HepG2 (cell line): ENCODE results near the gene SAPCD2. TPM values are rescaled to one million over a fixed set of nuclear protein-coding genes. Genes with fewer than 3 reads are reported as not detected.

Source experiments
- AHR ChIP-seq: IDR thresholded peaks from 2 replicates; pipeline ENCODE4 v1.6.1; 2018; ENCODE audit warnings: missing genetic modification reagents, missing compliant biosample characterization
- FOXO4 ChIP-seq: sonication (generic); formaldehyde crosslinking; conservative IDR thresholded peaks from 2 replicates; pipeline ENCODE4 v1.8.1; 2023; ENCODE audit warnings: missing genetic modification reagents
- HMG20A ChIP-seq: IDR thresholded peaks from 2 replicates; pipeline ENCODE4 v1.6.1; 2016; ENCODE audit warnings: borderline replicate concordance
- HNRNPLL ChIP-seq: fragments of 200-400 bp; formaldehyde crosslinking; IDR thresholded peaks from 2 replicates; pipeline ENCODE4 v1.6.1; 2017; ENCODE audit warnings: mild to moderate bottlenecking, low read depth, low read length; ENCODE audit not compliant: poor library complexity, severe bottlenecking
- IRF2 ChIP-seq: IDR thresholded peaks from 2 replicates; pipeline ENCODE4 v1.6.1; 2018; ENCODE audit warnings: missing genetic modification reagents, missing compliant biosample characterization
- IRX3 ChIP-seq: sonication (generic); formaldehyde crosslinking; IDR thresholded peaks from 2 replicates; pipeline ENCODE4 v1.8.1; 2023; ENCODE audit warnings: mild to moderate bottlenecking, low read depth, missing genetic modification reagents, borderline replicate concordance
- ISL2 ChIP-seq: sonication (generic); formaldehyde crosslinking; IDR thresholded peaks from 2 replicates; pipeline ENCODE4 v1.5.0; 2020; ENCODE audit warnings: missing genetic modification reagents
- KLF11 ChIP-seq: IDR thresholded peaks from 2 replicates; pipeline ENCODE4 v1.6.1; 2016; ENCODE audit warnings: missing compliant biosample characterization
- MXD4 ChIP-seq: IDR thresholded peaks from 2 replicates; pipeline ENCODE4 v1.6.1; 2016; ENCODE audit warnings: mild to moderate bottlenecking, missing biosample characterization, missing genetic modification reagents
- NFAT5 ChIP-seq: sonication (generic); formaldehyde crosslinking; IDR thresholded peaks from 2 replicates; pipeline ENCODE4 v1.4.0; 2020; ENCODE audit warnings: missing genetic modification reagents
- PHF20 ChIP-seq: sonication (generic); formaldehyde crosslinking; IDR thresholded peaks from 2 replicates; pipeline ENCODE4 v1.5.0; 2020; ENCODE audit warnings: mild to moderate bottlenecking, missing genetic modification reagents
- TFDP1 ChIP-seq: IDR thresholded peaks from 2 replicates; pipeline ENCODE4 v1.6.1; 2016; ENCODE audit warnings: missing compliant biosample characterization, missing genetic modification reagents, borderline replicate concordance
- YY1 ChIP-seq: IDR thresholded peaks from 2 replicates; pipeline ENCODE4 v1.6.1; 2011; ENCODE audit warnings: low read length, low read depth, moderate library complexity, mild to moderate bottlenecking; ENCODE audit not compliant: insufficient read depth, insufficient replicate concordance
- ZFX ChIP-seq: sonication (generic); formaldehyde crosslinking; IDR thresholded peaks from 2 replicates; pipeline ENCODE4 v1.4.0; 2020; ENCODE audit warnings: mild to moderate bottlenecking, low read depth, missing genetic modification reagents, moderate library complexity
- ZNF136 ChIP-seq: sonication (generic); formaldehyde crosslinking; IDR thresholded peaks from 2 replicates; pipeline ENCODE4 v1.8.1; 2022; ENCODE audit warnings: low read depth, mild to moderate bottlenecking, moderate library complexity, missing genetic modification reagents
- ZNF275 ChIP-seq: sonication (generic); formaldehyde crosslinking; IDR thresholded peaks from 2 replicates; pipeline ENCODE4 v1.8.0; 2022; ENCODE audit warnings: missing genetic modification reagents, mild to moderate bottlenecking, inconsistent platforms, borderline replicate concordance
- ZNF563 ChIP-seq: sonication (generic); formaldehyde crosslinking; IDR thresholded peaks from 2 replicates; pipeline ENCODE4 v1.8.0; 2022; ENCODE audit warnings: mild to moderate bottlenecking, moderate library complexity, missing genetic modification reagents
- ZNF879 ChIP-seq: sonication (generic); formaldehyde crosslinking; IDR thresholded peaks from 2 replicates; pipeline ENCODE4 v1.8.1; 2023; ENCODE audit warnings: missing genetic modification reagents
- ZSCAN29 ChIP-seq: sonication (generic); formaldehyde crosslinking; conservative IDR thresholded peaks from 2 replicates; pipeline ENCODE4 v1.4.0; 2020; ENCODE audit warnings: mild to moderate bottlenecking, missing genetic modification reagents
- ZSCAN31 ChIP-seq: sonication (generic); formaldehyde crosslinking; IDR thresholded peaks from 2 replicates; pipeline ENCODE4 v1.5.0; 2020; ENCODE audit warnings: low read depth, mild to moderate bottlenecking, missing genetic modification reagents
- polyA plus RNA-seq, 8 experiments: library from polyadenylated mRNA; depleted of rRNA in 3 of 8; stranded (reverse) in 7 of 8; unstranded in 1 of 8; fragments of >200 nt; fragmentation: Illumina TruSeq in 4 of 8; extraction: Trizol in 4 of 8; gene quantifications; 2 replicates each; pipeline versions ENCODE4 v1.2.1 to v1.2.3, GENCODE V29; 2011 to 2016; ENCODE audit warnings: low read depth in 4 of 8, missing spikeins in 1 of 8, mixed read lengths in 1 of 8; ENCODE audit not compliant: insufficient read depth in 1 of 8
- total RNA-seq, 5 experiments: library from RNA; depleted of rRNA; stranded (reverse); fragments of >200 nt; fragmentation: Illumina TruSeq; extraction: Trizol; gene quantifications; 2 replicates each; pipeline ENCODE4 v1.2.3, GENCODE V29; 2016; ENCODE audit warnings: low read depth in 1 of 5

The SAPCD2 gene
- total and polyA plus RNA-seq, 2 of the 13 experiments (the other 11 are each of a cell fraction or from before 2014, with no cell fraction given) = 21.9 to 42.8 TPM

- TF ChIP-seq NFAT5 (CRISPR knock-in tag) (0 out of 2 replicates have a peak, but pooled peaks have one; percentile 60), ZNF275 (CRISPR knock-in tag) (peak; percentile 48; the same call in 1 of the 2 replicates), PHF20 (CRISPR knock-in tag) (peak; percentile 39), ZSCAN31 (CRISPR knock-in tag) (peak; percentile 85; the same call in 1 of the 2 replicates), YY1 (peak; percentile 42), ISL2 (CRISPR knock-in tag) (peak; percentile 56; the same call in 1 of the 2 replicates), AHR (peak; percentile 81; the same call in 1 of the 2 replicates), HMG20A (CRISPR knock-in tag) (no peak), TFDP1 (CRISPR knock-in tag) (peak; percentile 19; the same call in 1 of the 2 replicates), IRX3 (CRISPR knock-in tag) (peak; percentile 65; the same call in 1 of the 2 replicates), KLF11 (CRISPR knock-in tag) (peak; percentile 96), ZFX (peak; percentile 66), ZSCAN29 (CRISPR knock-in tag) (0 out of 2 replicates have a peak, but pooled peaks have one; percentile 14), FOXO4 (0 out of 2 replicates have a peak, but pooled peaks have one; percentile 96), HNRNPLL (peak; percentile 34), ZNF136 (0 out of 2 replicates have a peak, but pooled peaks have one; percentile 59), IRF2 (CRISPR knock-in tag) (no peak), MXD4 (CRISPR knock-in tag) (peak; percentile 69; the same call in 1 of the 2 replicates), ZNF563 (CRISPR knock-in tag) (peak; percentile 64), ZNF879 (0 out of 2 replicates have a peak, but pooled peaks have one; percentile 50)
Observed at GRCh38 chr9:137046088-137046787, 24.1 kb downstream of the SAPCD2 start, which contains the start of gene NPDC1 (continued).
